Placental pericyte (primary cell): ENCODE data around the gene EIF2B2. TPM values are rescaled to one million over a fixed set of nuclear protein-coding genes. Genes with fewer than 3 reads are reported as not detected.

ENCODE experiments used
- small RNA-seq: library from RNA; depleted of rRNA; stranded (forward); fragments of <200 nt; gene quantifications from one replicate; pipeline ENCODE3, GENCODE V24; 2012; ENCODE audit warnings: low replicate concordance
- total RNA-seq: library from RNA; depleted of rRNA; stranded (reverse); fragments of >200 nt; gene quantifications from 2 replicates; pipeline ENCODE4 v1.2.3, GENCODE V29; 2012

Gene EIF2B2
- 47.5 and 60.7 TPM in 2 replicates for total RNA-seq

GRCh38 chr14:75002392-75003249, at the start of gene EIF2B2:
EIF2B2 (plus strand) TSS chr14:75002921; CDS start chr14:75002991, 70 bp downstream.

GRCh38 chr14:74955229-74956026, 47.3 kb upstream of the EIF2B2 start, which contains the start of gene PGF:
PGF (minus strand) TSS chr14:74955597; CDS start chr14:74955242, 355 bp downstream.

GRCh38 chr14:75050852-75051555, 48.3 kb downstream of the EIF2B2 start, which contains the start of gene MLH3:
MLH3 (minus strand) TSS chr14:75051467; CDS start chr14:75049655, 1,812 bp downstream.

Small RNA genes lying within 50 kb of the gene (small RNA-seq; reads per million reads assigned to genes)
- gene RNU6-689P, result not detected

Other genes starting within 250 kb of the EIF2B2 start
- 25.8 and 39.7 TPM in 2 replicates for gene YLPM1, start 239.6 kb upstream of the EIF2B2 start, total RNA-seq
- not detected in 2 replicates for gene PROX2, start 126.8 kb upstream of the EIF2B2 start, total RNA-seq
- 88.0 and 99.2 TPM in 2 replicates for gene DLST, start 121.0 kb upstream of the EIF2B2 start, total RNA-seq
- gene RPS6KL1, start 79.7 kb upstream of the EIF2B2 start, total RNA-seq, result 1.4 and 2.2 TPM in 2 replicates
- 0.22 and 2.4 TPM in 2 replicates for gene PGF, start 47.3 kb upstream of the EIF2B2 start, total RNA-seq
- 17.5 and 27.2 TPM in 2 replicates for gene MLH3, start 48.5 kb downstream of the EIF2B2 start, total RNA-seq
- 1.3 and 8.9 TPM in 2 replicates for gene ACYP1, start 61.1 kb downstream of the EIF2B2 start, total RNA-seq
- gene ZC2HC1C, start 66.7 kb downstream of the EIF2B2 start, total RNA-seq, result 0.22 and 2.3 TPM in 2 replicates
- 30.6 and 33.8 TPM in 2 replicates for gene NEK9, start 124.1 kb downstream of the EIF2B2 start, total RNA-seq
- 263 and 440 TPM in 2 replicates for gene TMED10, start 173.7 kb downstream of the EIF2B2 start, total RNA-seq